B cell (primary cell): ENCODE data around the gene MPP2. TPM values are rescaled to one million over a fixed set of nuclear protein-coding genes. Genes with fewer than 3 reads are reported as not detected.

Experiments
- ATAC-seq: fragments of 200-7000 bp; cut with Tn5 transposase; one replicate; pipeline ENCODE4 v1.10.0; 2021; ENCODE audit warnings: low read depth, mild to moderate bottlenecking, moderate number of reproducible peaks, moderate library complexity
- CTCF ChIA-PET: fragments of 350-600 bp; sonication (Branson Sonifier 250); formaldehyde crosslinking; loops from one replicate; lab custom pipeline; 2021; ENCODE audit warnings: antibody characterized with exemption, inconsistent platforms; lab: Charles Lee
- POLR2A ChIA-PET: fragments of 350-600 bp; sonication (Branson Sonifier 250); formaldehyde crosslinking; loops from one replicate; lab custom pipeline; 2021; ENCODE audit warnings: antibody characterized with exemption; lab: Charles Lee
- DNase-seq: peaks from one replicate; pipeline ENCODE4 v3.0.0; 2013
- H2AFZ ChIP-seq: 2 replicates; pipeline ENCODE4 v1.6.1; 2012; ENCODE audit warnings: mild to moderate bottlenecking, low read depth, low read length; ENCODE audit not compliant: insufficient read depth, poor library complexity, severe bottlenecking
- H3K27ac ChIP-seq, 2 donors: 1 replicate in 1 of 2; 2 replicates in 1 of 2; pipeline ENCODE4 v1.5.1; 2012 to 2013; ENCODE audit warnings: low read length in 2 of 2, mild to moderate bottlenecking in 2 of 2, moderate library complexity in 1 of 2
- H3K27me3 ChIP-seq, 4 experiments: fragments of 200-600 bp in 1 of 4; sonication (generic) in 1 of 4; replicated peaks in 1 of 4; 1 replicate in 2 of 4; 2 replicates in 2 of 4; pipeline versions ENCODE4 v1.6.1 to v1.7.0; 2013 to 2016; ENCODE audit warnings: low read length in 3 of 4, mild to moderate bottlenecking in 2 of 4, mixed read lengths in 1 of 4, moderate library complexity in 1 of 4; ENCODE audit not compliant: insufficient read depth in 4 of 4, control insufficient read depth in 3 of 4; ENCODE audit errors: control extremely low read depth in 1 of 4
- H3K36me3 ChIP-seq, 2 experiments: replicated peaks in 1 of 2; 1 replicate in 1 of 2; 2 replicates in 1 of 2; pipeline versions ENCODE4 v1.6.1 to v1.7.1; 2013; ENCODE audit warnings: low read length in 1 of 2; ENCODE audit not compliant: insufficient read depth in 2 of 2, control insufficient read depth in 1 of 2; ENCODE audit errors: control extremely low read depth in 1 of 2, extremely low read depth in 1 of 2
- H3K4me1 ChIP-seq, 2 donors: fragments of 200-600 bp in 1 of 2; sonication (generic) in 1 of 2; 1 replicate in 1 of 2; 2 replicates in 1 of 2; pipeline versions ENCODE4 v1.5.1 to v1.6.1; 2013 to 2017; ENCODE audit warnings: low read length in 2 of 2; ENCODE audit not compliant: control insufficient read depth in 2 of 2, insufficient read depth in 2 of 2
- H3K4me2 ChIP-seq: replicated peaks from 2 replicates; pipeline ENCODE3; 2012; ENCODE audit warnings: mild to moderate bottlenecking, low read depth, low read length; ENCODE audit not compliant: poor library complexity, severe bottlenecking
- H3K4me3 ChIP-seq, 5 experiments: fragments of 200-600 bp in 1 of 5; sonication (generic) in 1 of 5; 1 replicate in 3 of 5; 2 replicates in 2 of 5; pipeline versions ENCODE4 v1.5.1 to v1.7.0; 2011 to 2016; ENCODE audit warnings: low read length in 4 of 5, mild to moderate bottlenecking in 4 of 5, low read depth in 2 of 5, control low read depth in 1 of 5, moderate library complexity in 1 of 5; ENCODE audit not compliant: insufficient read depth in 1 of 5; ENCODE audit errors: control extremely low read depth in 1 of 5, extremely low read depth in 1 of 5
- H3K79me2 ChIP-seq: fragments of 200-600 bp; sonication (generic); one replicate; pipeline ENCODE4 v1.6.0; 2016; ENCODE audit warnings: low read length; ENCODE audit not compliant: control insufficient read depth, insufficient read depth
- H3K9ac ChIP-seq: fragments of 200-600 bp; sonication (generic); 2 replicates; pipeline ENCODE4 v1.6.1; 2017; ENCODE audit warnings: mild to moderate bottlenecking, low read length, moderate library complexity
- H3K9me3 ChIP-seq, 3 donors: one replicate each; pipeline versions ENCODE4 v1.6.1 to v1.7.1; 2013; ENCODE audit warnings: low read length in 2 of 3; ENCODE audit not compliant: control insufficient read depth in 2 of 3, insufficient read depth in 1 of 3; ENCODE audit errors: control extremely low read depth in 1 of 3
- H4K20me1 ChIP-seq: 2 replicates; pipeline ENCODE4 v1.6.0; 2012; ENCODE audit warnings: mild to moderate bottlenecking, low read length; ENCODE audit not compliant: insufficient read depth, control insufficient read depth, poor library complexity, severe bottlenecking
- H3K27ac Mint-ChIP-seq: one replicate; pipeline ENCODE4 v1.8.0; 2021; ENCODE audit warnings: mixed read lengths
- H3K27me3 Mint-ChIP-seq: one replicate; pipeline ENCODE4 v1.8.0; 2021; ENCODE audit warnings: mixed read lengths
- H3K4me1 Mint-ChIP-seq: one replicate; pipeline ENCODE4 v1.8.0; 2021; ENCODE audit warnings: mixed read lengths
- H3K4me3 Mint-ChIP-seq: one replicate; pipeline ENCODE4 v1.8.0; 2021; ENCODE audit warnings: mixed read lengths
- H3K9me3 Mint-ChIP-seq: one replicate; pipeline ENCODE4 v1.8.0; 2022; ENCODE audit warnings: mixed read lengths; ENCODE audit not compliant: insufficient read depth
- EZH2 ChIP-seq: IDR thresholded peaks from 2 replicates; pipeline ENCODE4 v1.6.1; 2012; ENCODE audit warnings: borderline replicate concordance, low read depth, mild to moderate bottlenecking, moderate library complexity, low read length; ENCODE audit not compliant: insufficient read depth, poor library complexity, severe bottlenecking
- WGBS: methylation state at CpG from one replicate; pipeline ENCODE4 v1.1.5; 2013; ENCODE audit warnings: missing lambda C conversion rate; ENCODE audit not compliant: insufficient coverage; 5-methylcytosine and 5-hydroxymethylcytosine counted together
- intact Hi-C: fragments of 100-400 bp; cut with micrococcal nuclease; formaldehyde crosslinking; loops from one replicate; pipeline ENCODE4 v1.10.0; 2022
- polyA plus RNA-seq: library from polyadenylated mRNA; depleted of rRNA; stranded (reverse); fragments of >200 nt; gene quantifications from 2 replicates; pipeline ENCODE4 v1.2.3, GENCODE V29; 2012
- total RNA-seq, 2 donors: library from RNA; stranded (reverse); fragments of 120-200 nt in 1 of 2; gene quantifications; 1 replicate in 1 of 2; 2 replicates in 1 of 2; pipeline versions ENCODE4 v1.2.3 to v1.2.4, GENCODE V29; 2013 to 2022
- TF ChIP-seq, protein P1 (sequence below): fragments of 200-600 bp; IDR thresholded peaks from one replicate; pipeline ENCODE4 v1.8.0; 2022; ENCODE audit warnings: antibody characterized with exemption, mild to moderate bottlenecking

The MPP2 gene
- total and polyA plus RNA-seq, 2 donors (not counting 1 experiment from before 2014, with no cell fraction given), result 0.15 TPM; not detected in 1

DNA sequence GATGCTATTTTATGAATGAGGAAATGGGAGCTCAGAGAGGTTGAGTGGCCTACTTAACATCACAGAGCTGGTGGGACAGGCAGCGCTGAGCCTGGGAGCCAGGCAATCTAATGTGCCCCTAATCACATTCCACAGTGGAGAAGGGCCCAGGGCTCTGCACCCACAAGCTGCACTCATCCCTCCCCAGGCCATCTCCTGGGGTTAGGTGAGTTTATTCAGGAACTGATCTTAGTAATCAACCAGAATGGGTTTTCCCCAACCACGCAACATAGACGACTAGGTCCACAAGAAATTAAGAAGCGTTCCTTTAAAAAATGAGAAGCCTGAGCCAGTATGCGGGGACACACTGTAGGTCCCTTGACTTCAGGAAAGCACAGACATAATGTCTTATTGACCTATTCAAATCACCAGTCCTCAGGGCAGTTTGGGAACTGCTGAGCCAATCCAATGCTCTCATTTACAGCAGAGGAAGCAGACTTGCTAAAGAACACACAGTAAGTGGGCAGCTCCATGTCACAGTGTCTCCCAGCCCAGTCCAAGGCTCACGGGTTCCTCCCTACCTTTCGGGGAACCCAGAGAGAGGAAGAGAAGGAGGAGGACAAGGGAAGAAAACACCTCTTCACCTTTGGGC, 76.7 kb downstream of the MPP2 start:
- H3K27ac Mint-ChIP-seq, result no peak overlapping the region
- no peak for ATAC-seq

GRCh38 chr17:43829738-43830137, 77.6 kb downstream of the MPP2 start:
- peaks cover 14 to 21% of the 10 kb centered on the region in 2 donors for H3K4me1 ChIP-seq
- 95% methylated on average over 11 of the region's 14 CpGs for WGBS
- peaks cover 62% of the 10 kb centered on the region for H3K27me3 Mint-ChIP-seq
- H3K9ac ChIP-seq, result no peak overlapping the region
- ATAC-seq, result no peak
- no peaks in the 10 kb centered on the region for H3K36me3 ChIP-seq
- no peak overlapping the region for H3K4me3 Mint-ChIP-seq
- no peak overlapping the region for H2AFZ ChIP-seq
- H3K27ac ChIP-seq, result no peak overlapping the region
- peaks cover 16% of the 10 kb centered on the region for H3K4me1 Mint-ChIP-seq
- H3K9me3 ChIP-seq, result peaks cover 0 to 10% (median 0%) of the 10 kb centered on the region in 3 donors
- no peaks in the 10 kb centered on the region for H3K79me2 ChIP-seq
- POLR2A ChIA-PET, result no interaction called here
- H3K27me3 ChIP-seq, result peaks cover 0 to 34% (median 24%) of the 10 kb centered on the region in 4 experiments
- DNase-seq, result no peak
- TF ChIP-seq, protein P1, sequence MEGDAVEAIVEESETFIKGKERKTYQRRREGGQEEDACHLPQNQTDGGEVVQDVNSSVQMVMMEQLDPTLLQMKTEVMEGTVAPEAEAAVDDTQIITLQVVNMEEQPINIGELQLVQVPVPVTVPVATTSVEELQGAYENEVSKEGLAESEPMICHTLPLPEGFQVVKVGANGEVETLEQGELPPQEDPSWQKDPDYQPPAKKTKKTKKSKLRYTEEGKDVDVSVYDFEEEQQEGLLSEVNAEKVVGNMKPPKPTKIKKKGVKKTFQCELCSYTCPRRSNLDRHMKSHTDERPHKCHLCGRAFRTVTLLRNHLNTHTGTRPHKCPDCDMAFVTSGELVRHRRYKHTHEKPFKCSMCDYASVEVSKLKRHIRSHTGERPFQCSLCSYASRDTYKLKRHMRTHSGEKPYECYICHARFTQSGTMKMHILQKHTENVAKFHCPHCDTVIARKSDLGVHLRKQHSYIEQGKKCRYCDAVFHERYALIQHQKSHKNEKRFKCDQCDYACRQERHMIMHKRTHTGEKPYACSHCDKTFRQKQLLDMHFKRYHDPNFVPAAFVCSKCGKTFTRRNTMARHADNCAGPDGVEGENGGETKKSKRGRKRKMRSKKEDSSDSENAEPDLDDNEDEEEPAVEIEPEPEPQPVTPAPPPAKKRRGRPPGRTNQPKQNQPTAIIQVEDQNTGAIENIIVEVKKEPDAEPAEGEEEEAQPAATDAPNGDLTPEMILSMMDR, result no peak
- no peak for TF ChIP-seq EZH2
- H3K9me3 Mint-ChIP-seq, result no peaks in the 10 kb centered on the region
- no peak overlapping the region for H3K4me2 ChIP-seq
- no peak overlapping the region for H3K27ac Mint-ChIP-seq
- H4K20me1 ChIP-seq, result no peaks in the 10 kb centered on the region
- intact Hi-C loops, result no loop called here
- CTCF ChIA-PET, result interaction anchor here (1.1 kb wide), 1 partner anchor 10 kb away, joined by 3 read pairs; no protein-coding TSS in a partner anchor
- H3K4me3 ChIP-seq, result no peak overlapping the region

More for the DNA sequence above, 76.7 kb downstream of the MPP2 start:
- no peaks in the 10 kb centered on the region for H3K9me3 Mint-ChIP-seq
- no peak for DNase-seq
- ChIA-PET CTCF (interaction anchor here (1.1 kb wide), 1 partner anchor 9 kb away, joined by 3 read pairs; no protein-coding TSS in a partner anchor), POLR2A (no interaction called here)
- Histone ChIP-seq H3K4me3 (no peak overlapping the region), H3K4me1 (peaks cover 14 to 21% of the 10 kb centered on the region in 2 donors), H3K36me3 (no peaks in the 10 kb centered on the region), H2AFZ (no peak overlapping the region), H3K79me2 (no peaks in the 10 kb centered on the region), H3K9me3 (peaks cover 0 to 10% (median 0%) of the 10 kb centered on the region in 3 donors), H4K20me1 (no peaks in the 10 kb centered on the region), H3K4me2 (no peak overlapping the region), H3K9ac (no peak overlapping the region), H3K27ac (no peak overlapping the region), H3K27me3 (peaks cover 0 to 34% (median 25%) of the 10 kb centered on the region in 4 experiments)
- no peak for TF ChIP-seq EZH2
- TF ChIP-seq, protein P1, result no peak
- intact Hi-C loops, result no loop called here
- 73% methylated on average over 4 of the region's 7 CpGs for WGBS
- peaks cover 62% of the 10 kb centered on the region for H3K27me3 Mint-ChIP-seq
- peaks cover 16% of the 10 kb centered on the region for H3K4me1 Mint-ChIP-seq
- H3K4me3 Mint-ChIP-seq, result peak overlapping the region; percentile 54
